Ammon's horn (tissue), 1 donor: ENCODE results near the gene ANGPTL4.
A peak's percentile ranks its signal among the peaks of the same experiment; 100 is the strongest.
"Not testable (repeated sequence)": the region's sequence is repeated elsewhere in the genome, so short reads cannot be mapped to it uniquely, and the experiment has no call there.

Experiments used
- DNase-seq: peaks from one replicate; pipeline ENCODE4 v3.0.0-alpha.2; 2016; ENCODE audit warnings: low spot score

The ANGPTL4 gene

DNA sequence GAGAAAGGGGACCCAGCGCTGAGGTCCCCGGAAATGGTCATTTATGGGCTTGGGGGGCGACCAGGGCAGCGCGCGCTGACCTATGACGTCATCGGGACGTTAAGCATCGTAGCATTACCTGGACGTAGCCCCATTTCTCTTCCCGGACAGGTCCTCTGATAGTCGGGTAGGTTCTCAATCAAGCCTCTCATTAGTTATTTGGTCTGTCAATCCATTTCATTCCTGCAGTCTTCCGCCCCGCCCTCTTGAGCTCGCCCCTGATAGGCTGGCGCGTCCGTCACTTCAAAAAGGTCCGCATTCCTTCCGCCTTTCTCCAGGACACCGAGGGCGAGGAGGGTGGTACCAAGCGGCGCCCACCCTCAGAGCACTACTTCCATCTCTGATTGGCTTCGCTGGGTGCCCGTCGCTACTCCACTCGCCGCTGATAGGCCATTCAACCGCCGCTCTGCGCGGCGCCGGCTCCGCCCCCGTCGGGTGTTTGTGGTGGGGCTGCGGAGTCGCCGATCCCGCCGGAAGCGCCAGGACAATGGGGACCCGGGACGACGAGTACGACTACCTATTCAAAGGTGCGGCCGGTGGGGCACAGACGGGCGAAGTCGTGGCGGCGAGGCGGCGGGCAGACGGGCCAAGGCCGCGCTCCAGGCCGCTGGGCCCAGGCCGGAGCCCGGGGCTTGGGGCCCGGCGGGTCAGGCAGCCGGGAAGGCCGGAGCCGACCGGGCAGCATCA is 26.1 kb downstream of the ANGPTL4 start, which contains the start of gene RAB11B:
Gene RAB11B (plus strand): TSS at position 470 of the 726 bp plus-strand sequence. CDS start 57 bp downstream, at position 527.
- peak; percentile 100 for DNase-seq

DNA sequence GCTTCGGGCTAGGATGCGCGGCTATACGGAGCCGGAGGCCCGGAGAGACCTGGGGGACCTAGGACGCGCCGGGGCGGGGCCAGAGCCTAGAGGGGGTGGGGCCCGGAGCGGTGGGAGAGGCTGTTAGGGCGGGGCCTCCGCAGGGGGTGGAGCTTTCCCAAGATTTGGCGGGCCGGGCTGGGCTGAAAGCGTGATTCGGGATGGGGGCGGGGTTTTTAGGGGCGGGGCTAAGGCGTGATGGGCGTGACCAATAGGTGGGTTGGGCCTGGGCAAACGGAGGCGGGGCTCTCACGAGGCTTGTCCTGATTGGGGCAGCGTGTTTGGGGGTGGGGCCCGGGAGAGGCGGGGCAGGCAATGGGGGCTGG is 26.6 kb downstream of the ANGPTL4 start:
- peak; percentile 96 for DNase-seq

GRCh38 chr19:8391198-8392016 is 27.5 kb downstream of the ANGPTL4 start:
- no peak for DNase-seq

GRCh38 chr19:8392017-8392591 is 28.1 kb downstream of the ANGPTL4 start:
- peak; percentile 66 for DNase-seq

DNA sequence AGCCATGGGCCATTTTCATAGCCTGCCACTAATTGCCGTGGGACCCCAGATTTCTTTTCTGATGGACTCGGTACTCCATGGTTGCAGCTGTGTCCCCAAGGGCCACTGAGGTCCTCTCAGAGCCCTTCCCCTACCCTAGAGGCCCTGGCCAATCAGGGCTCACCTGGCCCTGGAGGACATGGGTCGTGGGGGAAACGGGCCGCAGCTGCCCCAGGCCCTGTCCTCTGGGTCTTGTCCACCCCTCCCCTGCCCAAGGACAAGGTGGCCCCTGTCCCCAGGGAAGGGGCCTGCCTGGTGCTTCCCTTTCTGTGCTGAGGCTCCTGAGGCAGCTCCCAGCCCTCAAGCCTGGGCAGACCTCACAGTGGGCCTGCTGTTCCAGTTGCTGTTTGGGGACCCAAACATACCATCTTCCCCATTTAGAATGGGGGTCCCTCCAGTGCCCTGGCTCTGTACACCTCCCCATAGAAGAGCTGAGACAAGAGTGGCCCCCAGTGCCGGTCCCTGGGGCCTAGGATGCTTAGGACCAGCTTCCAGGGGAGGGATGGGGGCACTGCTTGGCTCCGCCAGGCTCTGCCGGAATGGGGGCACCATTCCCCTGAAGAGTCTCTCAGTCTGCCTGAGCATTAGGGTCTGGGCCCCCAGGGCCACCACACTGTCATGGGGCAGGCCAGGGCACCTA is 29.4 kb downstream of the ANGPTL4 start:
- DNase-seq = no peak

DNA sequence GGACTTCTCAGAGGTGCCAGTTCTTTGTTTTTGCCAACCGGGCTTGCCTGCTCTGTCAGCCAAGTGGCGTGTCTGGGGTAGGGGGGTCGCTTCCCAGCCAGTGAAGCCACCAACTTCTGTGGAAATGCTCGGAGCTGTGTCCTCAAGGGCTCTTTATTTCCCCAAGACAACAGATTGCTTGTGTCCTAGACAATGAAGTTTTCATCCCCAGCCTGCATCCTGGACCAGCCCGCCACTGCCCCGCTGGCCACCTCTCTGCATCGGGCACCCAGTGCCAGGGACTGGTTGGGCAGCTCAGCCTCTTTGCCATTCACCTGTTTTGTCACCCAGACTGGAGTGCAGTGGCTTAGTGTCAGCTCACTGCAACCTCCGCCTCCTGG is 29.9 kb downstream of the ANGPTL4 start:
- peak; percentile 94 for DNase-seq

DNA sequence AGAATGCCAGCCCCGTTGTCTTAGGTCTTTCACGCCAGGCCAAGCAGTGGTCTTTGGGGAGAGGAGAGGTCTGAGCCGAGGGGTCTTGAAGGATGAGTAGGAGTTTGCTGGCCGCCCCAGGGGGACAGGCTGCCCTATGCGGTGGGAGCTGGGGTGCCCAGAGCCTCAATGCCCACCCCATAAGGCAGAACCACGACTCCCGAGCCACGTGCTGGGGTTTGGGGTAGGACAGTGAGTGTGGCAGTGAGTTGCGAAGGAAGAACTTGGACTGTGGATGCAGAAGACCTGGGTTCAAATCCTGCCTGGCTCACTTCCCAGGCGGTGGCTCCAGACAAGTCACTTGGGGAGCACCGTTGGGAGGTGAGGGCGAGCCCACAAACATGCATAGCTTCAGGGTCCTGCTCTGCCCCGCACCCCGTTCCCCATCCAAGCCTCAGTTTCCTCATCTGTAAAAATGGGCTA is 31.7 kb downstream of the ANGPTL4 start:
- DNase-seq = no peak

GRCh38 chr19:8396185-8396562 is 32.2 kb downstream of the ANGPTL4 start:
- DNase-seq = no peak

DNA sequence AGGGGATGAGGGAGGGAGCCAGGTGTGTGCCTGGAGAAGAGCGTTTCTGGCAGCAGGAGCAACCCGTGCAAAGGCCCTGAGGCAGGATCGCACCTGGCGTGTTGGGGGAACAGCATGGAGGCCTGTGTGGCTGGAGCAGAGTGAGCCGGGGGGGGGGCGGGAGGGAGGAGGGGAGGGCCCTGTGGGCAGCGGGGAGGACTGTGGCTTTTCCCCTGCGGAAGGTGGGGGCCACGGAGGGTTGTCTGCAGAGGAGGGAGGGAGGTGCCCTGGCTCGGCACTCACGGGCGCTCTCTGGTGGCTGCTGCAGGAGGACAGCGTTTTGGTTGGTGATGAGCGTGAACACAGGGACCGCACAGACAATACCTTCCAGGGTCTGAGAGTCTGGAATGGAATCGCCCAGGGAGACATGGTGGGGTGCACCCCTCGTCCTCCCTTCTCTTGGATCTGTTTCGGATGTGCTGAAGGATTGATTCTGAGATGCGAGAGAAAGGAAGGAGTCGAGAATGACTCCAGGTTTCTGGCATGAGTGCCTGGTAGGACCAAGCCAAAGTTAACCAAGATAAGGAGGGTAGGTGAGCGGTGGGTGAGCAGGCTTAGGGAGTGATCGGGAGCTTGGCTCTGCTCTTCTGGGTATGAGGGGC is 32.7 kb downstream of the ANGPTL4 start:
- peak; percentile 84 for DNase-seq

GRCh38 chr19:8397271-8397670 is 33.3 kb downstream of the ANGPTL4 start:
- DNase-seq = no peak

DNA sequence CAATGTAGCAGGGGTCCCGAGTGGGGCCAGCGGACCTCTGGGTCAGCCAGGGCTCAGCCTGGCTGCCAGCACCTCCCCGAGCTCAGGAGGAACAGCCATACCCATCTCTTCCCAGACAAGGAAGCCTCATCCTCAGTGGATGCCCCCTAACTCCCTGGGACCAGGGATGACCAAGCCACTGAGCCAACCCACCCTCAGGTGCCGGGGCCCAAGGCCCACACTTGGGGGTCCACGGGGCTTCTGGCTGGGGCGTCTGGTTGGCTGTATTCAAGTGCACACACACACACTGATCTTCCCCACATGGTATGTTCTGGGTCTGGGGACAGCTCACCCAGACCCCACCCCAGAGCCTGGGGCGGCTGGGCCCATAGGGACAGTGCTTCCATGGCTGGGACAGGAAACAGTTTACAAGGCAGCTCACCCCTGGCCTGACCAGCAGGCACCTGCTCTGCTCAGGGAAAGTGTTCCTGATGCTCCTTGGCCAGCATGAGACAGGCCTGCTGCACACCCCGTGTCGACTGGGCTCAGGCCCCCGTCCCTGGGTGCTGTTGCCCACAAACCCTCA is 33.9 kb downstream of the ANGPTL4 start:
- no peak for DNase-seq

DNA sequence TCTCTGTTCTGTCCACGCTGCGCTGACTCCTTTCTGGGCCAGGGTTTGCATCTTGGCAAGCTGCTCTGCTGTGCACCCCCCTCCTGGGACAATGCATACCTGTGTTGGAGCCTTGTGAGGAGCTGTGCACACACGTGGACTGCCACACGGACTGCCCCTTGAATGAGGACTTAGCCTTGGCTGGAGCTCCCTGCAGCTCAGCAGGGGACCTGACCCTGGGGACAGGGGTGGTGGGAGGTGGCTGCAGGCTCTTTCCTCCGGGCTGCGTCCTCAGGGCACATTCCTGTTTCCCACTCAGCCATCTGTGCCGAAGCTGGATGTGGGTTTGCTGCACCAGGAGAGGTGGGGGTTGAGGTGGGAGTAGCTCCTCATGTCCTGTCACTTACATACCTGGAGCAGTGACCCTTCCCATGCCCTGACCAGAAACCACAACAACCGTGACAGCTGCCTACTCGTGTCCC is 34.4 kb downstream of the ANGPTL4 start:
- no peak for DNase-seq

DNA sequence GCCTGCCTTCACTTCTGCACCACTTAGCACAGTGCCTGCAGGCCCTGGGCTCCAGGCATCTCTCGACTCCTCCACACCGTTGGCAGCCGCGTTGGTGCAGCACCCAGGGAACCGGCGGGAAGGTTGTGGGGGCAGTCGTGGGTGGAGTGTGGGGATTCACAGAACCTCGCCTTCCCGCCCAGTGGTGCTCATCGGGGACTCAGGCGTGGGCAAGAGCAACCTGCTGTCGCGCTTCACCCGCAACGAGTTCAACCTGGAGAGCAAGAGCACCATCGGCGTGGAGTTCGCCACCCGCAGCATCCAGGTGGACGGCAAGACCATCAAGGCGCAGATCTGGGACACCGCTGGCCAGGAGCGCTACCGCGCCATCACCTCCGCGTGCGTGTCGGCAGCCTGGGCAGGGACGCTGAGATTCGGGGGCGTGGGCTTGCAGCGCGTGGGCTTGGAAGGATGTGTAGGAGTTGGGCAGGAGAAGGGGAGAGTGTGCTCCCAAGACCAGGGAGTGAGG is 35.8 kb downstream of the ANGPTL4 start:
- no peak for DNase-seq

- DNase-seq = no peak
Observed at GRCh38 chr19:8401981-8402411, 38.0 kb downstream of the ANGPTL4 start.

DNA sequence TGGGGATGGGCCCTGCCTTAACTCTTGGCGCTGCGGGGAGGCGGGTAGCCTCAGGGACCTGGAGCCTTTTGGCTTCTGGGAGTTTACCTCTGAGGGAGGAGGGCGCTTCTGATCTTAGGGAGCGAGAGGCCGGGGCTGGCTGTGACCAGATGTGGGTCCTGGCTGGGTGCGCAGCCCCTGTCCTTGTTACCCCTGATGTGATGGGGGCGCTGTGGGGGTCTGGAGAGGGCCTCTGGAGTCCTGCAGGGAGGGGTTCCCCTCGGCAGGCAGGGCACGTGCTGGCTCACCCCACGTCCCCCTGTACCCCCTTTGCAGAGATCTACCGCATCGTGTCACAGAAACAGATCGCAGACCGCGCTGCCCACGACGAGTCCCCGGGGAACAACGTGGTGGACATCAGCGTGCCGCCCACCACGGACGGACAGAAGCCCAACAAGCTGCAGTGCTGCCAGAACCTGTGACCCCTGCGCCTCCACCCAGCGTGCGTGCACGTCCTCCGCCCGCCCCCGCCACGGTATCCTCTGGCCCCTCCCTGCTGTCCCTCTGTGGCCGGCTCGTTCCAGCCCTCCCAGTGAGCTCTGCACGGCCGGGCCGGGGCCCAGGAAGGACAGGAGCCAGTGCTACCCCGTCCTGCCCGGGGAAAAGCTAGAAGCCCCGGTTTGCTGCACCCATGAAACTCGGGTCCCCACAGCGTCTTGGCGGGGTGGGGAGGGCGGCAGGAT is 39.3 kb downstream of the ANGPTL4 start:
- DNase-seq = no peak

DNA sequence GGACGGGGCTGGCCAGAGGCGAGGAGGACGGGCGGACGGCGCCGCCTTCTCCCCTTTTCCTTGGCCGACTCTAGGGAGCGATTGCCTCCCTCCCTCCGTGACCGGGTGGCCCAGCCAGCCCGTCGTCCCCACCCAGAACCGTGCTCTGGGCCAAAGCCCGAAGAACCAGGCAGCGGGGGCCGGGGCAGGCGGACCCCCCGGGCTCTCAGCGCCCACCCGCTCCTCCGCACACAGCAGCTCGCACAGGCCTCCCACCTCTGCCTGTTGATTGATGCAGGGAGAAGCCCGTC is 39.8 kb downstream of the ANGPTL4 start:
- DNase-seq = no peak

DNA sequence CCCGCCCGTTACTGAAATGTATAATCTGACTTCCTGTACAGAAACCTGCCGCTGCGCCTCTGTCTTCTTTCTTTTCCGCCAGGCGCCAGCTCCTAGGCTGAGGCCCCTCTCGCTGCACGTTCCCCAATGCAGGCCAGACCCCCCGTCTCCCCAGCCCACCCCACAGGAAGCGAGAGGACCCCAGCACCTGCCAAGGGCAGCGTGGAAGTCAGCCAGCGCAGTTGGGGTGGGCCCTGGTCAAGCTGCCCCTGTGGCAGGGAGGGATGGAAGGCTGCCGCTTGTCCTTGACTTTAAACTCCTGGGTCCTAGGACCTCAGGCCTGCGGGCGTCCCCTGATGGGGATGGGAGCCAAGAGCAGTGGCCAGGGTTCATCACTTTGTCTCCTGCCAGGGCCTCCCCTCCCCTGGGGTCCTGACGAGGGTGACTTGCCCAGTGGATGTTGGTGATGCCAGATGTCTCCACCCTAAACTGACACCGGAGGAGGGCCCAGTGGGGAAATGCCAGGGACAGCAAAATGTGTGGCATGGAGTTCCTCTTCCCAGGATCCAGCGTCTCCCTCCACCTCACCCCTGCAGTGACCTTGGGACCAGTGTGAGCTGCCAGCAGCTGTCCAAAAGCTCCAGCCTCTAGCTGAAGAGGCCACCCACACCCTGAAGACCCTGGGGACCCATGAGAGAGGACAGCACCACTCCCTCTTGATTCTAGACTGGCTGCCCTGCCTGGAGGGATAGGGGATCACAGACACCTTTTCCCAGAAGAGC is 40.6 kb downstream of the ANGPTL4 start:
- DNase-seq = no peak

GRCh38 chr19:8410718-8411117 is 46.8 kb downstream of the ANGPTL4 start:
- DNase-seq = not testable (repeated sequence)

DNA sequence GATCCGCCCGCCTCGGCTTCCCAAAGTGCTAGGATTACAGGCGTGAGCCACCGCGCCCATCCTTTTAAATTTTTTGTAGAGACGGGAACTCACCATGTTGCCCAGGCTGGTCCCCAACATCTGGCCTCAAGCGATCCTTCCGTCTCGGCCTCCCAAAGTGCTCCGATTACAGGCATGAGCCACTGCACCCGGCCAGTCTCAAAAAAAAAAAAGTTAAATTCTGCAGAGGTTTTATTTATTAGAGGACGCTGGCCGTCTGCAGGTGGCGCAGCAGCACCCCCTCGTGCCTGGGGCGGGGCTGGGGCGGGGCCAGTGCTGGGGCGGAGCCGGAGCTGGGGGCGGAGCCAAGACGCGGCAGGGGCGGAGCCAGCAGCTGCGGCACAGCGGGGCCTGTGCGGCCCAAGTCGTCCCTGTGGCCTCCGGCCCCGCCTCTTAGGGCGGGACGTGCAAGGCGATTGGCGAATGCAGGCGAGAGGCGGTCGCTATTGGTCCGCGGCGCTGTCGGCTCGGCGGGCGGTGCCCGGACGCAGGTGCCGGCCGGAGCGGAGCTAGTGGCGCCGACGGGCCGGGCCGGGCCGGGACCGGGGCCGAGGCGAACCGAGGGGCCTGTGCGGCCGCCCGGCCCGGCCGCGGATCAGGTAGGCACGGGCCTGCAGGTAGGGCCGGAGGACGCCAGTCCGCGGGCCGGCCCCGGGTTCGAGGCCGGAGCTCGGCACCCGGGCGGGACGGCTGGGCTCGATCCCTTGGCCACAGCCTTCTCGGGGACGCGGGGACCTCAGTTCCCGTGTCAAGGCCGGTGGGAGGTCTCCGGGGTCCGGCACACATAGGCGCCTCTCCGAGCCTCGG is 49.1 kb downstream of the ANGPTL4 start, which contains the start of gene MARCHF2:
Gene MARCHF2 (plus strand): TSS at position 523 of the 846 bp plus-strand sequence. CDS start 8,536 bp downstream, outside the sequence.
- peak; percentile 99 for DNase-seq
